ENCODE results near the gene PIK3C2A.

- TF ChIP-seq FOXJ3 (CRISPR knock-in tag; IDR thresholded peaks at IDR 0.05) (no peak), ELF1 (IDR thresholded peaks at IDR 0.05) (no peak), POLR2AphosphoS5 (IDR thresholded peaks at IDR 0.05; ENCODE audit: low read depth, low read length) (no peak), EP300 (IDR thresholded peaks at IDR 0.05; ENCODE audit: borderline replicate concordance in 1 of 2, low read depth in 1 of 2, low read length in 1 of 2) (no peak), CTCF (IDR thresholded peaks at IDR 0.05) (no peak)
- TF ChIP-seq, protein P1, sequence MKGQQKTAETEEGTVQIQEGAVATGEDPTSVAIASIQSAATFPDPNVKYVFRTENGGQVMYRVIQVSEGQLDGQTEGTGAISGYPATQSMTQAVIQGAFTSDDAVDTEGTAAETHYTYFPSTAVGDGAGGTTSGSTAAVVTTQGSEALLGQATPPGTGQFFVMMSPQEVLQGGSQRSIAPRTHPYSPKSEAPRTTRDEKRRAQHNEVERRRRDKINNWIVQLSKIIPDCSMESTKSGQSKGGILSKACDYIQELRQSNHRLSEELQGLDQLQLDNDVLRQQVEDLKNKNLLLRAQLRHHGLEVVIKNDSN (IDR thresholded peaks at IDR 0.05; ENCODE audit: borderline replicate concordance, low read depth), result peak; percentile 86
These were observed 642 bp upstream of the PIK3C2A start for GRCh38 chr11:17208257-17208999.
